Suppressor macrophage treated with lipopolysaccharide for 4 hours (primary cell): ENCODE data around the gene MED29.
"Not testable (repeated sequence)": the region's sequence is repeated elsewhere in the genome, so short reads cannot be mapped to it uniquely, and the experiment has no call there.

Experiments used
- DNase-seq: peaks from one replicate; pipeline ENCODE4 v3.0.0-alpha.2; 2020

MED29 gene

GRCh38 chr19:39372047-39372802, 19.0 kb upstream of the MED29 start:
- DNase-seq = no peak

GRCh38 chr19:39372941-39373340, 18.2 kb upstream of the MED29 start:
- no peak for DNase-seq

GRCh38 chr19:39375929-39376328, 15.2 kb upstream of the MED29 start:
- no peak for DNase-seq

- DNase-seq = no peak
Measured at GRCh38 chr19:39377373-39378362, 13.5 kb upstream of the MED29 start.

- DNase-seq = not testable (repeated sequence)
Measured at GRCh38 chr19:39379366-39379765, 11.8 kb upstream of the MED29 start.

GRCh38 chr19:39379865-39380396, 11.2 kb upstream of the MED29 start:
- DNase-seq = no peak

- DNase-seq = no peak
Measured at GRCh38 chr19:39380521-39381502, 10.4 kb upstream of the MED29 start.

GRCh38 chr19:39381910-39382611, 9.1 kb upstream of the MED29 start:
- DNase-seq = no peak

GRCh38 chr19:39382991-39383828, 8.0 kb upstream of the MED29 start:
- no peak for DNase-seq

GRCh38 chr19:39384839-39385568, 6.2 kb upstream of the MED29 start:
- no peak for DNase-seq

GRCh38 chr19:39385629-39386411, 5.4 kb upstream of the MED29 start:
- no peak for DNase-seq

- no peak for DNase-seq
Measured at GRCh38 chr19:39386557-39386956, 4.6 kb upstream of the MED29 start.

- DNase-seq = no peak
Measured at GRCh38 chr19:39388657-39389056, 2.5 kb upstream of the MED29 start.

GRCh38 chr19:39389631-39390414, 1.4 kb upstream of the MED29 start:
- no peak for DNase-seq

GRCh38 chr19:39390451-39390750, 777 bp upstream of the MED29 start:
- no peak for DNase-seq

GRCh38 chr19:39397360-39398296, 6.5 kb downstream of the MED29 start:
- peak; percentile 97 for DNase-seq

- peak; percentile 97 for DNase-seq
Measured at GRCh38 chr19:39398297-39398864, 7.2 kb downstream of the MED29 start.
